ENCODE data around the gene CDH8. TPM values are rescaled to one million over a fixed set of nuclear protein-coding genes. Genes with fewer than 3 reads are reported as not detected.
"Not testable (repeated sequence)": the region's sequence is repeated elsewhere in the genome, so short reads cannot be mapped to it uniquely, and the experiment has no call there.

Gene CDH8
- total RNA-seq, 2 donors from 2014 or later, result 1.2 TPM; not detected in 1

- H3K27me3 Mint-ChIP-seq; H3K36me3 Mint-ChIP-seq; DNase-seq (ENCODE audit: low spot score); H3K27ac Mint-ChIP-seq; H3K9me3 Mint-ChIP-seq; H3K4me3 Mint-ChIP-seq; H3K4me1 Mint-ChIP-seq (ENCODE audit: low read depth in 2 of 2); ATAC-seq: not testable (repeated sequence)
Measured at GRCh38 chr16:61699640-61700039, 336.6 kb downstream of the CDH8 start.

DNA sequence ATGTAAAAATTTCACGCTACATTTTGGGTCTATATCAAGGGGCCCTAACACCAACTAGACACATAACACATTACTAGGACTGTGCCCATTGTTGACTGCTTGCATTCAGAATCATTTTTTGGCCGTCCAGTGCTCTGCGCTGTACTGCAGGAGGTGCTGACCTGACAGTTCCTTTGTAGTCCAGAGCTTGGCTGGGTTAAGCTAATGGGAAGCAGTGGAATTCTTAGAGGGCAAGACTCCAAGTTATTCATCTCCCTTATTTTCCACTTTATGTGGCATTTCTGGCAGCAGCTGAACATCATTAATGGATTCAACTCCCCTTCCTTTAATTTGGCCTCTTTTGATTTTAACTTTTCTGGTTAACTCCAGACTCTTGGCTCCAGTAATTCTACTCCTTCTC, 351.7 kb downstream of the CDH8 start:
- Mint-ChIP-seq H3K4me3 (no peak overlapping the region), H3K36me3 (no peaks in the 10 kb centered on the region), H3K27ac (no peak overlapping the region), H3K27me3 (no peaks in the 10 kb centered on the region), H3K4me1 (ENCODE audit: low read depth in 2 of 2) (no peaks in the 10 kb centered on the region), H3K9me3 (peaks cover 26% of the 10 kb centered on the region)
- no peak for DNase-seq (ENCODE audit: low spot score)
- no peak for ATAC-seq

DNA sequence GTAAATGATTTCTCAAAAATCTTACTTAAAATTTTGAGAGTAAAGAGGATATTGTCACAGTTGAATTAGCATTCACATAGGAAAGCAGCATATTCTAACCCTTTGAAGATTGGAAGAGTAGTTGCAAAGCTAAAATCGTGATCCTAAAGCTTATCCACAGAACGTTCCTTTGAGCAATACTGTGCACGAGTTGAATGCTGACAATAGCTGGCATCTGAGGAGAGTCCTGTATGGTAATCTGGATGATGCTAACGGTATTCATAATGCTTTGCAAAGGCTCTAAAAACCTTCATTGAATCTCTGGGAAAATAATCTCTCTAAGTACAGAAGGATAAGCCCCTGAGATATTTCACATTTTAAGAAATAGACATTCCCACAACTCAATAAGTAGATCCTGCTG, 354.6 kb downstream of the CDH8 start:
- H3K27me3 Mint-ChIP-seq, result no peaks in the 10 kb centered on the region
- H3K27ac Mint-ChIP-seq, result no peak overlapping the region
- peaks cover 15% of the 10 kb centered on the region for H3K36me3 Mint-ChIP-seq
- DNase-seq (ENCODE audit: low spot score) (no peak), ATAC-seq (no peak)
- peaks cover 26% of the 10 kb centered on the region for H3K9me3 Mint-ChIP-seq
- no peaks in the 10 kb centered on the region for H3K4me1 Mint-ChIP-seq (ENCODE audit: low read depth in 2 of 2)
- H3K4me3 Mint-ChIP-seq, result no peak overlapping the region

DNA sequence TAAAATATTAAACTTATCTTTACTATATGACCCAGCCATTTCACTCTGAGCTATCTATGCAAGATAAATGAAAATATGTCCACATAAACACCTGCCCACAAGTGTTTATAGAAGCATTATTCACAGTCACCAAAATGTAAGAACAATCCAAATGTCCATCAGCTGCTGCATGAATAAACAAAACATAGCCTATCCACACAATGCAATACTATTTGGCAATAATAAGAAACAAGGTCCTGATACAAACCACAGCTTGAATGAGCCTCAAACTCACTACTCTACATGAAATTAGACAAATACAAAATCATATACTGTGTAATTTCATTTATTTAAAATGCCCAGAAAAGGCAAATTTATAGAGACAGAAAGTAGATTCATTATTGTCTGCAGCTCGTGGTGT, 355.1 kb downstream of the CDH8 start:
- H3K4me1 Mint-ChIP-seq (ENCODE audit: low read depth in 2 of 2), result no peaks in the 10 kb centered on the region
- ATAC-seq (no peak), DNase-seq (ENCODE audit: low spot score) (no peak)
- H3K4me3 Mint-ChIP-seq, result no peak overlapping the region
- no peaks in the 10 kb centered on the region for H3K27me3 Mint-ChIP-seq
- peaks cover 26% of the 10 kb centered on the region for H3K9me3 Mint-ChIP-seq
- H3K27ac Mint-ChIP-seq, result no peak overlapping the region
- peaks cover 15% of the 10 kb centered on the region for H3K36me3 Mint-ChIP-seq

DNA sequence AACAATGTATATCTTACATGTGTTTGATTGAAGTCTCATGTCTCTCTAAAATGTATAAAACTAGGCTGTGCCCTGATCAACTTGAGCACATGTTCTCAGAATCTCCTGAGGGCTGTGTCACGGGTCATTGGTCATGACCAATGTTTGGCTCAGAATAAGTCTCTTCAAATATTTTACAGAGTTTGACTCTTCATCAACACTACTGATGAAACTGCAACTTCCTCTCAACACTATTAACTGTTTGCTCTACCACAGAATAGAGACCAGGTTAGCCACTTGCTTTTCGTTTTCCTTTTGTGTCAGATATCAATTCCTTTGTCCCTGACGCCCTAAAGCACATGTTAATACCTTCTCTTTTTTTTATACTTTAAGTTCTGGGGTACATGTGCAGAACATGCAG, 358.1 kb downstream of the CDH8 start:
- ATAC-seq (no peak), DNase-seq (ENCODE audit: low spot score) (no peak)
- peaks cover 14% of the 10 kb centered on the region for H3K9me3 Mint-ChIP-seq
- H3K36me3 Mint-ChIP-seq, result peaks cover 23% of the 10 kb centered on the region
- H3K27me3 Mint-ChIP-seq, result no peaks in the 10 kb centered on the region
- H3K4me3 Mint-ChIP-seq, result no peak overlapping the region
- H3K27ac Mint-ChIP-seq, result no peak overlapping the region
- H3K4me1 Mint-ChIP-seq (ENCODE audit: low read depth in 2 of 2), result no peaks in the 10 kb centered on the region

GRCh38 chr16:61677776-61678175, 358.5 kb downstream of the CDH8 start:
- Mint-ChIP-seq H3K27ac (no peak overlapping the region), H3K4me1 (ENCODE audit: low read depth in 2 of 2) (no peaks in the 10 kb centered on the region), H3K27me3 (no peaks in the 10 kb centered on the region), H3K36me3 (peaks cover 23% of the 10 kb centered on the region), H3K4me3 (no peak overlapping the region), H3K9me3 (peaks cover 14% of the 10 kb centered on the region)
- ATAC-seq (no peak), DNase-seq (ENCODE audit: low spot score) (no peak)

- Mint-ChIP-seq H3K36me3 (peaks cover 23% of the 10 kb centered on the region), H3K9me3 (peaks cover 14% of the 10 kb centered on the region)
Measured at GRCh38 chr16:61676740-61677139, 359.5 kb downstream of the CDH8 start.

GRCh38 chr16:61671161-61671560, 365.1 kb downstream of the CDH8 start:
- Mint-ChIP-seq H3K9me3 (peaks cover 8% of the 10 kb centered on the region), H3K4me3 (no peak overlapping the region), H3K27me3 (no peaks in the 10 kb centered on the region), H3K4me1 (ENCODE audit: low read depth in 2 of 2) (no peaks in the 10 kb centered on the region), H3K36me3 (peaks cover 15% of the 10 kb centered on the region), H3K27ac (no peak overlapping the region)
- no peak for DNase-seq (ENCODE audit: low spot score)
- no peak for ATAC-seq

More at GRCh38 chr16:61676740-61677139, 359.5 kb downstream of the CDH8 start:
- H3K27me3 Mint-ChIP-seq, result no peaks in the 10 kb centered on the region
- DNase-seq (ENCODE audit: low spot score) (no peak), ATAC-seq (no peak)
- H3K27ac Mint-ChIP-seq, result no peak overlapping the region
- H3K4me1 Mint-ChIP-seq (ENCODE audit: low read depth in 2 of 2), result no peaks in the 10 kb centered on the region
- H3K4me3 Mint-ChIP-seq, result no peak overlapping the region

- H3K27ac Mint-ChIP-seq, result no peak overlapping the region
- ATAC-seq (no peak), DNase-seq (ENCODE audit: low spot score) (no peak)
- H3K36me3 Mint-ChIP-seq, result peaks cover 10% of the 10 kb centered on the region
- H3K27me3 Mint-ChIP-seq, result no peaks in the 10 kb centered on the region
- H3K9me3 Mint-ChIP-seq, result peaks cover 18% of the 10 kb centered on the region
- no peak overlapping the region for H3K4me3 Mint-ChIP-seq
- no peaks in the 10 kb centered on the region for H3K4me1 Mint-ChIP-seq (ENCODE audit: low read depth in 2 of 2)
Measured at GRCh38 chr16:61665512-61665911, 370.7 kb downstream of the CDH8 start.

GRCh38 chr16:61659936-61660335, 376.3 kb downstream of the CDH8 start:
- Mint-ChIP-seq H3K9me3 (peaks cover 16% of the 10 kb centered on the region), H3K4me3 (no peak overlapping the region), H3K36me3 (no peaks in the 10 kb centered on the region), H3K4me1 (ENCODE audit: low read depth in 2 of 2) (no peaks in the 10 kb centered on the region), H3K27ac (no peak overlapping the region), H3K27me3 (no peaks in the 10 kb centered on the region)
- DNase-seq (ENCODE audit: low spot score), result no peak
- ATAC-seq, result no peak

DNA sequence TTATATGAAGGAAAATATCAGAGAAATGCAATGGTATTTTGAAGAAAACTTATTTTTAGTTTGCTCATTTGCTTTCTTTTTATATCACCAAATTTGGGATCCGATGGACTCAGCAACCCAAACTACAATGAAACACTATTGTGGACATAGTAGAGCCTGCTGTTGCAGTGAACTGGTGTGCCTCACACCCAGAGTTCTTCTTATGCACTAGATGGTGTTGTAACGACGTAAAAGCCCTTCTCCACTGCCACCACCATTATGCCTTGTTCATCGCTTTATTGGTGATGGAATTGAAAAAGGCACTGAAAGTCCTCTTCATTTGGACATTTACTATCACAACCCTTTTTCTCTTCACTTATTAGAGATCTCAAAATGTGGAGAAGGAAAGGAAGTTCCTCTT, 381.3 kb downstream of the CDH8 start:
- no peak for ATAC-seq
- H3K36me3 Mint-ChIP-seq, result no peaks in the 10 kb centered on the region
- H3K9me3 Mint-ChIP-seq, result peaks cover 11% of the 10 kb centered on the region
- no peak overlapping the region for H3K27ac Mint-ChIP-seq
- no peak for DNase-seq (ENCODE audit: low spot score)
- no peak overlapping the region for H3K4me3 Mint-ChIP-seq
- no peaks in the 10 kb centered on the region for H3K4me1 Mint-ChIP-seq (ENCODE audit: low read depth in 2 of 2)
- no peaks in the 10 kb centered on the region for H3K27me3 Mint-ChIP-seq

- DNase-seq (ENCODE audit: low spot score) (no peak), ATAC-seq (no peak)
- Mint-ChIP-seq H3K4me3 (no peak overlapping the region), H3K9me3 (peaks cover 12% of the 10 kb centered on the region), H3K36me3 (no peaks in the 10 kb centered on the region), H3K4me1 (ENCODE audit: low read depth in 2 of 2) (no peaks in the 10 kb centered on the region), H3K27me3 (no peaks in the 10 kb centered on the region), H3K27ac (no peak overlapping the region)
Measured at GRCh38 chr16:61653544-61653943, 382.7 kb downstream of the CDH8 start.

GRCh38 chr16:61645561-61645960, 390.7 kb downstream of the CDH8 start:
- H3K4me3 Mint-ChIP-seq, result no peak overlapping the region
- no peak for DNase-seq (ENCODE audit: low spot score)
- H3K27ac Mint-ChIP-seq, result no peak overlapping the region
- H3K4me1 Mint-ChIP-seq (ENCODE audit: low read depth in 2 of 2), result no peaks in the 10 kb centered on the region
- no peaks in the 10 kb centered on the region for H3K27me3 Mint-ChIP-seq
- ATAC-seq, result no peak
- peaks cover 22% of the 10 kb centered on the region for H3K9me3 Mint-ChIP-seq
- H3K36me3 Mint-ChIP-seq, result no peaks in the 10 kb centered on the region

GRCh38 chr16:61644736-61645135, 391.5 kb downstream of the CDH8 start:
- ATAC-seq, result no peak

DNA sequence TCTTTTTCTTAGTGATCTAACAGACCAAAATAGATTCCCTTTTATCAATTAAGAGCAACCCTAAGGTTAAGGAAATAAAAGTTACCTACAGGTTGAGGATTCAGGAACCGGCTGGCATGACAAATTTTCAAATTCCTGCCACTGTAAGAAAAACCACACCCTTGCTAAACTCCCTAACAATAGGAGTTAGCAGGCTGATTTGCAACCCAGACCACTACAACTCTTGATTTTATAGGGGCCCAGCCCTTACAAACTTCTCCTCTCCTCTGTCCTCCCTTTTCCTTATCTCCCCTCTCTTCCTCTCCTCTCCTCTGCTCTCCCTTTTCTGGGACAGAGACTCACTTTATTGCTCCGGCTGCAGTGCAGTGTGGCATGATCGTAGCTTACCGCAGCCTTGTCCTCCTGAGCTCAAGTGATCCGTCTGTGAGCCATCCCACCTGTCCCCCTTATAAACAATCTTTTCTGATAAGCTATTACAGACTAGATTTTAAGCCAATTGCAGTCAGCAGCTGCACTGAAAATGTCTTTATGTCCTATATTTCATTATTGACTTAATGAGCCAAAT, 418.9 kb downstream of the CDH8 start:
- H3K4me1 Mint-ChIP-seq (ENCODE audit: low read depth in 2 of 2), result no peaks in the 10 kb centered on the region
- H3K36me3 Mint-ChIP-seq, result peaks cover 4% of the 10 kb centered on the region
- no peak for ATAC-seq
- H3K9me3 Mint-ChIP-seq, result peaks cover 3% of the 10 kb centered on the region
- H3K27me3 Mint-ChIP-seq, result no peaks in the 10 kb centered on the region
- no peak overlapping the region for H3K4me3 Mint-ChIP-seq
- H3K27ac Mint-ChIP-seq, result no peak overlapping the region
- DNase-seq (ENCODE audit: low spot score), result no peak

More at GRCh38 chr16:61644736-61645135, 391.5 kb downstream of the CDH8 start:
- no peaks in the 10 kb centered on the region for H3K27me3 Mint-ChIP-seq
- H3K27ac Mint-ChIP-seq, result no peak overlapping the region
- no peak overlapping the region for H3K4me3 Mint-ChIP-seq
- no peak for DNase-seq (ENCODE audit: low spot score)
- no peaks in the 10 kb centered on the region for H3K36me3 Mint-ChIP-seq
- H3K4me1 Mint-ChIP-seq (ENCODE audit: low read depth in 2 of 2), result no peaks in the 10 kb centered on the region
- peaks cover 19% of the 10 kb centered on the region for H3K9me3 Mint-ChIP-seq
